HepG2 (cell line): ENCODE data around the gene ENO2. TPM values are rescaled to one million over a fixed set of nuclear protein-coding genes. Genes with fewer than 3 reads are reported as not detected.
A peak's percentile ranks its signal among the peaks of the same experiment; 100 is the strongest.

Experiments
- FOXA3 ChIP-seq: IDR thresholded peaks from 2 replicates; pipeline ENCODE4 v1.6.1; 2016; ENCODE audit warnings: missing genetic modification reagents, missing compliant biosample characterization
- HIVEP1 ChIP-seq: sonication (generic); formaldehyde crosslinking; IDR thresholded peaks from 2 replicates; pipeline ENCODE4 v1.4.0; 2020; ENCODE audit warnings: mild to moderate bottlenecking, missing genetic modification reagents
- MTF2 ChIP-seq: sonication (generic); formaldehyde crosslinking; IDR thresholded peaks from 2 replicates; pipeline ENCODE4 v1.5.0; 2020; ENCODE audit warnings: missing genetic modification reagents, borderline replicate concordance
- MZF1 ChIP-seq: sonication (generic); formaldehyde crosslinking; IDR thresholded peaks from 2 replicates; pipeline ENCODE4 v1.8.1; 2023; ENCODE audit warnings: mild to moderate bottlenecking, missing genetic modification reagents, borderline replicate concordance
- NR2F1 ChIP-seq, 2 experiments: fragments of 450-650 bp in 1 of 2; formaldehyde crosslinking in 1 of 2; IDR thresholded peaks; 2 replicates each; pipeline versions ENCODE4 v1.5.0 to v1.6.1; 2016 to 2020; ENCODE audit warnings: mild to moderate bottlenecking in 1 of 2, missing compliant biosample characterization in 1 of 2, missing genetic modification reagents in 1 of 2, moderate library complexity in 1 of 2
- SIN3A ChIP-seq: IDR thresholded peaks from 2 replicates; pipeline ENCODE4 v1.6.1; 2011; ENCODE audit warnings: low read depth, mild to moderate bottlenecking, control low read depth, low read length, borderline replicate concordance
- SUZ12 ChIP-seq: fragments of 150-350 bp; IDR thresholded peaks from 2 replicates; pipeline ENCODE4 v1.6.1; 2014; ENCODE audit warnings: low read depth, low read length
- XRCC5 ChIP-seq: fragments of 200-400 bp; formaldehyde crosslinking; optimal IDR thresholded peaks from 2 replicates; pipeline ENCODE3; 2017; ENCODE audit warnings: mild to moderate bottlenecking, low read length
- ZFP36L1 ChIP-seq: sonication (generic); formaldehyde crosslinking; IDR thresholded peaks from 2 replicates; pipeline ENCODE4 v1.8.0; 2022; ENCODE audit warnings: mild to moderate bottlenecking, missing genetic modification reagents, moderate library complexity
- ZNF101 ChIP-seq: sonication (generic); formaldehyde crosslinking; IDR thresholded peaks from 2 replicates; pipeline ENCODE4 v1.4.0; 2020; ENCODE audit warnings: mild to moderate bottlenecking, low read depth, missing genetic modification reagents, borderline replicate concordance
- ZSCAN21 ChIP-seq: sonication (generic); formaldehyde crosslinking; IDR thresholded peaks from 2 replicates; pipeline ENCODE4 v1.8.0; 2022; ENCODE audit warnings: mild to moderate bottlenecking, missing genetic modification reagents, moderate library complexity, borderline replicate concordance
- polyA plus RNA-seq, 8 experiments: library from polyadenylated mRNA; depleted of rRNA in 3 of 8; stranded (reverse) in 7 of 8; unstranded in 1 of 8; fragments of >200 nt; fragmentation: Illumina TruSeq in 4 of 8; extraction: Trizol in 4 of 8; gene quantifications; 2 replicates each; pipeline versions ENCODE4 v1.2.1 to v1.2.3, GENCODE V29; 2011 to 2016; ENCODE audit warnings: low read depth in 4 of 8, missing spikeins in 1 of 8, mixed read lengths in 1 of 8; ENCODE audit not compliant: insufficient read depth in 1 of 8
- total RNA-seq, 5 experiments: library from RNA; depleted of rRNA; stranded (reverse); fragments of >200 nt; fragmentation: Illumina TruSeq; extraction: Trizol; gene quantifications; 2 replicates each; pipeline ENCODE4 v1.2.3, GENCODE V29; 2016; ENCODE audit warnings: low read depth in 1 of 5
- TF ChIP-seq, protein P1 (sequence below): sonication (generic); formaldehyde crosslinking; IDR thresholded peaks from 2 replicates; pipeline ENCODE4 v1.4.0; 2020; ENCODE audit warnings: missing genetic modification reagents, mild to moderate bottlenecking, borderline replicate concordance
- TF ChIP-seq, protein P2 (sequence below), 2 experiments: sonication (generic) in 1 of 2; formaldehyde crosslinking in 1 of 2; IDR thresholded peaks; 2 replicates each; pipeline versions ENCODE4 v1.6.1 to v1.9.0; 2014 to 2022; ENCODE audit warnings: antibody characterized with exemption in 1 of 2, borderline replicate concordance in 1 of 2, inconsistent platforms in 1 of 2, low read depth in 1 of 2, missing genetic modification reagents in 1 of 2
- TF ChIP-seq, protein P3 (sequence below): sonication (generic); formaldehyde crosslinking; conservative IDR thresholded peaks from 2 replicates; pipeline ENCODE4 v1.4.0; 2020; ENCODE audit warnings: missing genetic modification reagents
- TF ChIP-seq, protein P4 (sequence below): IDR thresholded peaks from 2 replicates; pipeline ENCODE4 v1.6.1; 2016
- TF ChIP-seq, protein P5 (sequence below): sonication (generic); formaldehyde crosslinking; IDR thresholded peaks from 2 replicates; pipeline ENCODE4 v1.4.0; 2020; ENCODE audit warnings: missing genetic modification reagents

ENO2 gene
- total and polyA plus RNA-seq, 2 of the 13 experiments (the other 11 are each of a cell fraction or from before 2014, with no cell fraction given) = 19.3 to 136 TPM

DNA sequence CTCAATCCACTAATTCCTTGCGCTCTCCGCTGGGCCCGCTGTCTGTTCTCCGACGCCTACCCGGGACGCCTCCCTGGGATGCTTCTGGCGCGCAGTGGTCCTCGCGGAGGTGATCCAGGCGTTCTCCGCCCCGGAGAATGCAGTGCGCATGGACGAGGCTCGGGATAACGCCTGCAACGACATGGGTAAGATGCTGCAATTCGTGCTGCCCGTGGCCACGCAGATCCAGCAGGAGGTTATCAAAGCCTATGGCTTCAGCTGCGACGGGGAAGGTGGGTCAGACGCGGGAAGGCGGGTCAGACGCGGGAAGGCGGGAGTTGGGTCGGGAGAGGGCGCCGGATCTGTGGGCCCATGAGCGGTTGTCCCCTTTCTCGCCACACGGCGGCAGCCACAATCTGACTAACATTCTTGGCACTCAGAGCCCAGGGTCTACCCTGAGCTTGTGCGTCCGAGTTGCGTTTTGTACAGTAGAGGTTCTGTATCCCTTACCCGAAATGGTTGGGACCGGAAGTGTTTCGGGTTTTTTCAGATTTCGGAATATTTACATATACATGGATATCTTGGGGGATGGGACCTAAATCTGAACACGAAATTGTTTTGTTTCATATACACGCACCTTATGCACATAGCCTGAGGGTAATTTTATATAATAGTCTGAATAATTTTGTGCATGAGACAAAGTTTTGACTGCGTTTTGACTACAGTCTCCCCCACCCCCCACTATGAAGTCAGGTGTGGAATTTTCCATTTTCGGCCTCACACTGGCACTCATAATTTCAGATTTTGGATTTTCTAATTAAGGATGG is 30.2 kb downstream of the ENO2 start (continued):
- TF ChIP-seq, protein P1, sequence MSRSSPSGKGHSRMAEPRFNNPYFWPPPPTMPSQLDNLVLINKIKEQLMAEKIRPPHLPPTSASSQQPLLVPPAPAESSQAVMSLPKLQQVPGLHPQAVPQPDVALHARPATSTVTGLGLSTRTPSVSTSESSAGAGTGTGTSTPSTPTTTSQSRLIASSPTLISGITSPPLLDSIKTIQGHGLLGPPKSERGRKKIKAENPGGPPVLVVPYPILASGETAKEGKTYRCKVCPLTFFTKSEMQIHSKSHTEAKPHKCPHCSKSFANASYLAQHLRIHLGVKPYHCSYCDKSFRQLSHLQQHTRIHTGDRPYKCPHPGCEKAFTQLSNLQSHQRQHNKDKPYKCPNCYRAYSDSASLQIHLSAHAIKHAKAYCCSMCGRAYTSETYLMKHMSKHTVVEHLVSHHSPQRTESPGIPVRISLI = peak; percentile 17; the same call in 1 of the 2 replicates
- TF ChIP-seq, protein P2, sequence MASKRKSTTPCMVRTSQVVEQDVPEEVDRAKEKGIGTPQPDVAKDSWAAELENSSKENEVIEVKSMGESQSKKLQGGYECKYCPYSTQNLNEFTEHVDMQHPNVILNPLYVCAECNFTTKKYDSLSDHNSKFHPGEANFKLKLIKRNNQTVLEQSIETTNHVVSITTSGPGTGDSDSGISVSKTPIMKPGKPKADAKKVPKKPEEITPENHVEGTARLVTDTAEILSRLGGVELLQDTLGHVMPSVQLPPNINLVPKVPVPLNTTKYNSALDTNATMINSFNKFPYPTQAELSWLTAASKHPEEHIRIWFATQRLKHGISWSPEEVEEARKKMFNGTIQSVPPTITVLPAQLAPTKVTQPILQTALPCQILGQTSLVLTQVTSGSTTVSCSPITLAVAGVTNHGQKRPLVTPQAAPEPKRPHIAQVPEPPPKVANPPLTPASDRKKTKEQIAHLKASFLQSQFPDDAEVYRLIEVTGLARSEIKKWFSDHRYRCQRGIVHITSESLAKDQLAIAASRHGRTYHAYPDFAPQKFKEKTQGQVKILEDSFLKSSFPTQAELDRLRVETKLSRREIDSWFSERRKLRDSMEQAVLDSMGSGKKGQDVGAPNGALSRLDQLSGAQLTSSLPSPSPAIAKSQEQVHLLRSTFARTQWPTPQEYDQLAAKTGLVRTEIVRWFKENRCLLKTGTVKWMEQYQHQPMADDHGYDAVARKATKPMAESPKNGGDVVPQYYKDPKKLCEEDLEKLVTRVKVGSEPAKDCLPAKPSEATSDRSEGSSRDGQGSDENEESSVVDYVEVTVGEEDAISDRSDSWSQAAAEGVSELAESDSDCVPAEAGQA (IDR thresholded peaks at IDR 0.05; ENCODE audit: low read depth) = peak; percentile 16; the same call in 1 of the 2 replicates
- TF ChIP-seq, protein P2 (CRISPR knock-in tag; IDR thresholded peaks at IDR 0.05; ENCODE audit: borderline replicate concordance) = no peak
- TF ChIP-seq HIVEP1 (CRISPR knock-in tag) (no peak), XRCC5 (peak; percentile 60), MZF1 (CRISPR knock-in tag) (no peak), SUZ12 (no peak), ZNF101 (CRISPR knock-in tag) (no peak), NR2F1 (CRISPR knock-in tag; IDR thresholded peaks at IDR 0.05) (no peak), SIN3A (no peak), MTF2 (CRISPR knock-in tag) (no peak), FOXA3 (CRISPR knock-in tag) (0 out of 2 replicates have a peak, but pooled peaks have one; percentile 11), ZSCAN21 (CRISPR knock-in tag) (peak; percentile 92), ZFP36L1 (CRISPR knock-in tag) (no peak)
- TF ChIP-seq, protein P3, sequence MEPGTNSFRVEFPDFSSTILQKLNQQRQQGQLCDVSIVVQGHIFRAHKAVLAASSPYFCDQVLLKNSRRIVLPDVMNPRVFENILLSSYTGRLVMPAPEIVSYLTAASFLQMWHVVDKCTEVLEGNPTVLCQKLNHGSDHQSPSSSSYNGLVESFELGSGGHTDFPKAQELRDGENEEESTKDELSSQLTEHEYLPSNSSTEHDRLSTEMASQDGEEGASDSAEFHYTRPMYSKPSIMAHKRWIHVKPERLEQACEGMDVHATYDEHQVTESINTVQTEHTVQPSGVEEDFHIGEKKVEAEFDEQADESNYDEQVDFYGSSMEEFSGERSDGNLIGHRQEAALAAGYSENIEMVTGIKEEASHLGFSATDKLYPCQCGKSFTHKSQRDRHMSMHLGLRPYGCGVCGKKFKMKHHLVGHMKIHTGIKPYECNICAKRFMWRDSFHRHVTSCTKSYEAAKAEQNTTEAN (CRISPR knock-in tag) = no peak
- TF ChIP-seq, protein P4, sequence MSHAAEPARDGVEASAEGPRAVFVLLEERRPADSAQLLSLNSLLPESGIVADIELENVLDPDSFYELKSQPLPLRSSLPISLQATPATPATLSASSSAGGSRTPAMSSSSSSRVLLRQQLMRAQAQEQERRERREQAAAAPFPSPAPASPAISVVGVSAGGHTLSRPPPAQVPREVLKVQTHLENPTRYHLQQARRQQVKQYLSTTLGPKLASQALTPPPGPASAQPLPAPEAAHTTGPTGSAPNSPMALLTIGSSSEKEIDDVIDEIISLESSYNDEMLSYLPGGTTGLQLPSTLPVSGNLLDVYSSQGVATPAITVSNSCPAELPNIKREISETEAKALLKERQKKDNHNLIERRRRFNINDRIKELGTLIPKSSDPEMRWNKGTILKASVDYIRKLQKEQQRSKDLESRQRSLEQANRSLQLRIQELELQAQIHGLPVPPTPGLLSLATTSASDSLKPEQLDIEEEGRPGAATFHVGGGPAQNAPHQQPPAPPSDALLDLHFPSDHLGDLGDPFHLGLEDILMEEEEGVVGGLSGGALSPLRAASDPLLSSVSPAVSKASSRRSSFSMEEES (CRISPR knock-in tag) = no peak; the same call in 1 of the 2 replicates
- TF ChIP-seq, protein P5, sequence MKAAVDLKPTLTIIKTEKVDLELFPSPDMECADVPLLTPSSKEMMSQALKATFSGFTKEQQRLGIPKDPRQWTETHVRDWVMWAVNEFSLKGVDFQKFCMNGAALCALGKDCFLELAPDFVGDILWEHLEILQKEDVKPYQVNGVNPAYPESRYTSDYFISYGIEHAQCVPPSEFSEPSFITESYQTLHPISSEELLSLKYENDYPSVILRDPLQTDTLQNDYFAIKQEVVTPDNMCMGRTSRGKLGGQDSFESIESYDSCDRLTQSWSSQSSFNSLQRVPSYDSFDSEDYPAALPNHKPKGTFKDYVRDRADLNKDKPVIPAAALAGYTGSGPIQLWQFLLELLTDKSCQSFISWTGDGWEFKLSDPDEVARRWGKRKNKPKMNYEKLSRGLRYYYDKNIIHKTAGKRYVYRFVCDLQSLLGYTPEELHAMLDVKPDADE (CRISPR knock-in tag) = no peak
